SHP77 (cell line): ENCODE measurements around the gene TRPV4.
"Not testable (repeated sequence)": the region's sequence is repeated elsewhere in the genome, so short reads cannot be mapped to it uniquely, and the experiment has no call there.

Source experiments
- DNase-seq, 2 experiments: peaks; one replicate each; lab custom pipeline; 2025; lab: John Stamatoyannopoulos, UW

Gene TRPV4

DNA sequence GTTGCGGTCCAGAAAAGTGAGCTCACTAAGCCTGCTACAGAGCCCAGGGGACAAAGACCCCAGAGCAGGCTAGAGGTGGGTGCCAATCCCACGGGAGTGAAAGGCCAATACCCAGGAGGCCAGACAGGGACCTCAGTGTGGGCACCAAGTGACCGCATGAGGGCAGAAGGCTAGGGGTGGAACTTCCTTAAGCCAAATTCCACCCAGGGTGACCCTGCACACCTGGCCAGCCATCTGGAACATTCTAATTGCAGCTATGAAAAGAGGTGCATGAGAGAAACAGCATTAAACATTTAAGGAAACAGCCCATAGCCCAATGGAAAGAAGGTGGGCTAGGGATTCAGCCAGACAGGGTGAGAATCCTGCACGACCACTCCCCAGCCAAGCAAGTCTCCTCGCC lies 27.8 kb upstream of the TRPV4 start:
- no peak for DNase-seq

DNA sequence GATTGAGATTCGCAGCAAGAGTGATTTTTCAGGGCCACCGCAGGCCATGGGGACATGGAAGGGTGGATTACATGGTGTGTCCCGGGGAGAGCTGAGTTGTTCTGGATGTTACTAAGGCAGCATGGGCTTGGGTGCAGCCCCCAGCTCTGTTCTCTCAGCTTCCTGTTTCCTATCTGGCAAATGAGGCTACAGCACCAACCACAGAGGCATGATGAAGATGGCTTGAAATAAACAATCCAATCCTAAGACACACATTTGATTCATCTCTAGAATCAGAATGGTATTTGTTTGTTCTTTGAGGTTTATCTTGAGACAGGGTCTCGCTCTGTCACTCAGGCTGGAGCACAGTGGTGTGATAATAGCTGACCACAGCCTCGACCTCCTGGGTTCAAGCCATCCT lies 25.6 kb upstream of the TRPV4 start:
- no peak for DNase-seq

DNA sequence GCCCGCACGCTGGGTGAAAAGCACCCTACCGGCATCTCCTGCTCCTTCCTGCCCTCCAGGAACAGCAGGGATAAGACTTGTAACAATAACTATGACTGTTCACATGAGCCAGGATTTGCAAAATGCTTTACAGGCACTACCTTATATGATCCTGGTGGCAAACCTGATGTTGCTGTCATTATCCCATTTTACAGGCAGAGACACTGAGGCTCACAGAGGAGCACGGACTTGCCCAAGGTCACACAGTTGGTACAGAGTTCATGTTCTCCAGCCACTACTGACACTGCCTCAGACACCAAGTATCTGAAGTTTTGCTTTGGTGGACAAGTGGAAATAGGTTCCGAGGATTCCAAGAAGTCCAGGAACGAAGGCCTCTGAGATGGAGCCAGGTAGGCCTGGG lies 24.5 kb upstream of the TRPV4 start:
- DNase-seq, result no peak

- DNase-seq, result no peak
Observed at GRCh38 chr12:109855377-109855776, 22.2 kb upstream of the TRPV4 start.

GRCh38 chr12:109850518-109850917 lies 17.3 kb upstream of the TRPV4 start:
- not testable (repeated sequence) for DNase-seq

DNA sequence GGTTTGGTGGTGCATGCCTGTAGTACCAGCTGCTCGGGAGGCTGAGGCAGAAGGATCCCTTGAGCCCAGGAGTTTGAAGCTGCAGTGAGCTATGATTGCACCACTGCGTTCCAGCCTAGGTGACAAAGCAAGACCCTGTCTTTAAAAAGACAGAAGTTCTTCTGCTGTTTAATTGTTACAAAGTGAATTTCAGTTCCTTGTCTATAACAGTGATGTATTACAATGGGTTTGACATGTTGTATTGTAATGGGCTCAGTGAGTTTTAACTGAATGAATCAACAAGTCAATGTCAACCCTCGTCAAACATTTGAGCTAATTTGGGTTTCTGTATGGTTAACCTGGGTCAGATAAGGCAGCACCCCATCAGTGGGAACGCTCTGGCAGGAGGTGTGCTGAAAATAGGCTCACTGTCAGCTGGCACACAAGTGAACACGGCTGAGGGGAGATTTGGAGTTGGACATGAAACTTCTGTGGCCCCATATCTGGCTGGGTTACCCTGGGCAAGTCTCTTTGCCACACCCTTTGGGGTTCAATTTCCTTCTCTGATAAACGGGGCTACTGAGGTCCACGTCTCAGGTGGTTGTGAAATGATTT lies 14.0 kb upstream of the TRPV4 start:
- DNase-seq, result no peak

DNA sequence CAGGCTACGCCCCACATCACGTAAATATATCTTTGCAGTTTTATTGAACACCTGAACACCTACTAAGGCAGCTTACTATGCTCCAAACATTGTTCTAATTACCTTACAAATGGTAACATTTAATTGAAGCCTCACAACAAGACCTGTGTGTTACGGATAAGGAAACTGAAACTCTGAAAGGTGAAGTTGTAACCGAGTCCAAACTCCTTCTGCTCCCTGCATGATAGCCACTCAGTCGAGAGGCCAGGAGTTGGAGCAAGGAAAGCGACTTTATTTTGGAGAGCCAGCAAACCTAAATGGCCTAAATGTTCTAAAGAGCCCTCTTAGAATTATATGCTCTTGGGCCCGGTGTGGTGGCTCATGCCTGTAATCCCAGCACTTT lies 12.6 kb upstream of the TRPV4 start:
- DNase-seq, result no peak

DNA sequence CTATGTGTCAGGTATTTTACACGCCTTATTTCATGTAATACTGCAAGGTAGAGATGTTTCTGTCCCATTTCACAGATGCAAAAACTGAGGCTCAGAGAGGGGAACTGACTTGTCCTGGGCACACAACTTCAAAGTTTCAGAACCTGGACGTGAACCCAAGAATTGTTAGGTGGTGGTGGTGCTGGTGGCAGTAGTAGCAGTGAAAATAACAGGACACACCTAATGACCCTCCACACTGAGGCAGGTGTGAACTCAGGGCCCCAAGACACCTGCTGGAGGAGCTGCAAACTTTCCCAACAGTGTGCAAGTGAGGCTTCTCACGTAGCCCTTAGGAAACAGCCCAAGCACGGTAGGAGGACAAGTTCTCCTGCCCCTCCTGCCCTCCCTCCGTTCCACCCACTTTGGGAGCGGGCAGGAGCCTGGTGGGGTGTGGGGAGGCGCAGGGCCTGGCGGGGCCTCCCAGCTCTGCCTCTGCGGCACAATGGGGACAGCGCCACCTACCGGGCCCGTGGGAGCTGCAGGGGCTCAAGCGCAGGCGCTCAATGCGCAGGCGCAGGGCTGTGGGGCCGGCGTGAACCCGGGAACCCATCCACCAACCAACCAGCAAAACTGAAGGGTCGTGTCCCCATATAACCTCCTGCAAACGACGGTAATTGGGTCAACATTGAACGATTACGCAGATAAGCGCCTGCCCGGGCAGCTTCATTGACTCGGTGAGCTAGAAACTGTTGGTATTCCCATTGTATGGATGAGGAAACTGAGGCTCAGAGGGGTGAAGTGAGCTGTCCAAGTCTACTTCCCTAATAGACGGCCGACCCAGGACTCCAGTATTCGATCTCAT lies 12.0 kb upstream of the TRPV4 start:
- DNase-seq, result peak; percentile 62 to 79

DNA sequence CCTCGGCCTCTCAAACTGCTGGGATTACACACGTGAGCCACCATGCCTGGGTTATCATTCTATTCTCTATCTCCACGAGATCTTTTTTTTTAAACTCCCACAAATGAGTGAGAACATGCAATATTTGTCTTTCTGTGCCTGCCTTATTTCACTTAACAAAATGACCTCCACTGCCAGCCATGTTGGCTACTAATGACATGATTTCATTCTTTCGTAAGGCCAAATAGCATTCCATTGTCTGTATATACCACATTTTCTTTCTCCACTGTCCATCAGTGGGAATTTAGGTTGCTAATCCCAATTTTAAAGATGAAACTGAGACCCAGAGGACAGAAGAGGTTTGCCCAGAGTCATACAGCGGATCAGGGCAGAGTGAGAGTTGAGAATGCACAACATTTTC lies 10.9 kb upstream of the TRPV4 start:
- no peak for DNase-seq

- DNase-seq, result no peak
Observed at GRCh38 chr12:109842021-109842420, 8.8 kb upstream of the TRPV4 start.

DNA sequence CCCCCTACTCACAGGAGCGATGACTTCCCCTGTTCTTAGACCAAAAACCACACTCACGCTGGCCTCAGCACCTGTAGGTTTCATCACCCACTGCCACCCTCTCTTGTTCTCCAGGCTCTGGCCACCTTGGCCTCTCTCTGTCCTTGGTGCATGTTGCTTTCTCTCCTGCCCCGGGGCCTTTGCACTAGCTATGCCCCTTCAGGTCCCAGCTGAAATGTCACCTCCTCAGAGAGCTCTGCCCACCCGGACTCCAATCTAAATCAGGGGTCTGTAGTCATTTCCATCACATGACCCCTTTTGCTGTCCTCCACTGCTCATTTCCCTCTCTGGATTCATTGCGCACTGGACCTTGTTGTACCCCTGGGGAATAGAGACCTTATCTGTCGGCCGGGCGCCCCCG lies 8.2 kb upstream of the TRPV4 start:
- no peak for DNase-seq

- peak; percentile 53 to 55 for DNase-seq
Observed at GRCh38 chr12:109840305-109841074, 7.3 kb upstream of the TRPV4 start.

DNA sequence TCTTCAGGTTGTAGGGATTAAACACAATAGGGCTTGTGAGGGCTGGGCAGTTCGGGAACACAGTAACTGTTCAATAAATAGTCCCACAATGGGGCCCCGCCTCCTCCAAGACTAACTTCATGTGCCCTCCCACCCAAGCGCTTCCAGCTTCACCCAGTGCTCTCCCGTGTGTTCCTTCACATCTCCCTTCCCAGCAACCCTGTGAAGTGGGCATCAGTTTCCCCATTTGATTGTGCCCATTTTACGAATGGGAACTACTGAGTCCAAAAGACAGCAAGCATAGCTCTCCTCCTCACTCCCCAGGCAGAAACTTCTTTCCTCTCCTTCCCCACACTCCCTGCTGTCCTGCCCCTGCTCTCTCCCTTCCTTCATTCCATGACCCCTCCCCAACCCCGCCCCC lies 6.2 kb upstream of the TRPV4 start:
- no peak for DNase-seq

DNA sequence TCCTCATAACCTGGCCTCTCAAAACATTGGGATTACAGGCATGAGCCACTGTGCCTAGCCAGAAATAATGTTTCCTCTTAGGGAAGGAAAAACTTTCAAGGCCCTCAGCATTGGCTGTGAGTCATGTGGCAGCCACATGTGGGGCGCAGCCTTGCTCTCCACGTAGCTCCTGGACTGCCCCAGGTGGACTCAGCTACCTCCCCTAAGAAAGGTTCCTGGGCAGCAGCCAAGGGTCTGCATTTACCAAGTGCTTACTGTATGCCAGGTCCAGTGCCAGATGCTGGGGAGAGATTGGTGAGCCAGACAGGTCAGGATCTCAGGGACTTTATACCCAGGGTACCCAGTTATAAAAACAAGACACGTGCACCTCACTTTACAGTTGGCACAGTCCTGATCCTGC lies 3.7 kb upstream of the TRPV4 start:
- no peak for DNase-seq

DNA sequence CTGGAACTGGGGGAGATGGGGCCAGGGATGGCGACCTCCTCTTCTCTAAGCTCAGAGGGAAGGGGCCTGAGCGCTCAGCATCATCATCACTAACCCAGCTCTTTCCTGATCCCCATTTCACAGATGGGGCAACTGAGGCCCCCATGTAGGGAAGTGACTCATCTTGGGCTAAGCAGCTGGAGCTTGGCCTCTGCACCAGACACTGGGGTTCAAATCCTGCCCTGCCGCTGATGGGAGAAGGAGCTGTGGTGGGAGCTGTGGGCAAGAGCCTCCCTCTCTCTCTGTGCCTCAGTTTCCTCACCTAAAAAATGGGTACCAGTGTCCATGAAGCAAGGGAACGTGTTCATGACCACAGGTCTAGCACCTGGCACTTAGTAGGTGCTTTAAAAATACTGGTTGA lies 2.6 kb upstream of the TRPV4 start:
- no peak for DNase-seq

DNA sequence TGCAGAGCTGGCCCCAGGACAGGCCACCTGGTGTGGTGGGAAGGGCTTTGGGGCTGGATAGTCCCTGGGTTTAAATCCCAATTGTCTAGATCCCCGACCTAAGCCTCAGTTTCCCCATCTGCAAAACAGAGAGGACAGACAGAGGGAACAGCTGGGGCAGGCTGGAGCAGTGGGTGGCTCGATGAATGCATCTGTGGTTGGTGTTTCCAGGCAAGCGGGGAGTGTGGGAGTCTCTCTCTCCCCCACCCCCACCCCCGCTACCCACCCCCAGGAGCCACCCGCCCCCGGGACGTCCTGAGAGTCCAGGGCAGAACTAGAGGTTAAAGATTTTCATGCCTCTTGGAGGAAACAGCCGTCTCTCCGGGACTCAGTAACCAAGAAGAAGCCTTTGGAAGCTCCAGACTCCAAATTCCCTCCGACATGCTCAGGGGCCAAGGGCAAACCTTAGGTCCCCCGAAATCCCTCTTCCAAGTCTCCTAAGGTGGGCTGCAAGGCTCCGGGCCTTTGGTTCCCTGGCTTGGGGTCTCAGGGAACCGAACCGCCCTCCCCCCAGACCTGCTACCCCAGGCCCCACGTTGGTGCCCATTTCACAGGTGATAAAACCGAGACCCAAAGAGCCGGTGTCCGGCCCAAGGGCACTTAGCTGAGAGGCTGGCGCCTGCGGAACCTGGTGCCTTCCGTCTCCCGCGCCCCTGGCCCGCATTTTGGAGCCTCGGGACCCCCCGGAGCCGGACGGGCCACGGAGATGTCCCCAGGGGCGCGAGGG lies 474 bp downstream of the TRPV4 start:
- no peak for DNase-seq

DNA sequence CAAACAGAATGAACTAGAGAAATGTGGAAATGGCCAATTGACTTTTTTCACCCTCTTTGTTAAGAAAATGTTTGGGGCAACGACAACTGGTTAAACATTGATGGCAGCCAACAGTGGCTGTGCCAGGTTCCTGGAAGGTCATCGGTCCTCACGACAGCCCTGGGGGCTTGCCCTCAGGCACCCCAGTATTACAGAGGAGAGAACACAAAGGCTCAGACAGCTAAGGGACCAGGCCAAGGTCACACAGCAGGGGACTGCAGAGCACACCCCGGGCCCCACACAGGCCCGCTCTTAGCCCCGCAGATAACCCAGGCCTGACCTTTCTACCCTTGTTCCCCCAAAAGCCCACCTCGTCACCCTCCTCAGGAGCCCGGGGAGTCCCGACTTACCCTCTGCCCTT lies 1.3 kb downstream of the TRPV4 start:
- DNase-seq, result no peak

DNA sequence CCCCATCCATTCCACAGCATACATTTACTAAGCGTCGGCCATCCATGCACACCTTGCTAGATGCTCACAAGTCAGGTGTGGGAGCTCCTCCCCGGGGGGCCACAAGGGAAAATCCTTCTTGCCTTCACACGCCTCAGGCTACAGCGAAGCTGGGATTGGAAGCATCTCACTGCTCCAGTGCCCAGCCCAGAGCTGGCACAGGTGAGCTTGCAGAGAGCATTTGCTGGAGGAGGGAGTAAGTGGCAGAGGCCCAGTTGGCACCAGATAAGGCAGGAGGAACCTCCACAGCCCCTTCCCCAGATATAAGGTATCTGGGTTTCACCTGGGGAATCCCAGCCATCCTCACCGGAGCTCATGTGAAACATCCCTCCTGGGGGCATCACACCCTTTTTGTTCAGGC lies 1.8 kb downstream of the TRPV4 start:
- no peak for DNase-seq

DNA sequence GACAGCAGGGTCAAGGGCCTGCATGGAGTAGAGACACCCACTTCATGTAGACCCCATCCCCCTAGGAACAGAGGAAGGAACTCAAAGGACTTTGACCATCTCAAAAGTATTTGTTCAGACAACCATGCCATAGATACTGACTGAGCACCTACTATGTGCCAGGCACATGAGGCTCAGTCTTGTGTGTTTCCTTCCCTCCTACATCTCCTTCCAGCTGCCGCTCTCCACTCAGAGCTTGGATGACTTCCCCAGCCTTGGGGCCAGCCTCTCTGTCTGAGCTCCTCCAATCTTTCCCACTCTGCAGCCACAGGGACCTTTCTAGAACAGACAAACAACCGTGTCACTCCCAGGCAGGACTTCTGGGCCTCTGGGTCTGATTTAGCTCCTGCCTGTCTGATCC lies 2.5 kb downstream of the TRPV4 start:
- no peak for DNase-seq

DNA sequence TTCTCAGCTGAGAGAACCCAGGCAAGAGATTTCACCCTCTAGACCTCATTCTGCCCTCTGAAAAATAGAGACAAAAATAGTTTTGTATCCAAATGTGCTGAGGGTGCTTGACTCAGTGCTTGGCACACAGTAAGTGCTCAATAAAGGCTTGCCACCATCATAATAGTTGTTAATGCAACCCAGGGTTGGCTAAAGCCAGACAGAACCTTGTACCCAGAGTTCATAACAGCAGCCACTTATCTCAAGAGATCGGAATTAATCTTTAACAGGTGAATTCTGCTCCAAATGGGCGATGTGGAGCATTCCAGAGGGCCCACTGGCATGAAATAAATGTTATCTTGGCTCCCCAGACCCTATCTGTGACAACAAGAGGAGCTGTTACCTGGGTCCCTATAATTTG lies 2.9 kb downstream of the TRPV4 start:
- DNase-seq, result no peak

GRCh38 chr12:109829667-109830066 lies 3.5 kb downstream of the TRPV4 start:
- no peak for DNase-seq

DNA sequence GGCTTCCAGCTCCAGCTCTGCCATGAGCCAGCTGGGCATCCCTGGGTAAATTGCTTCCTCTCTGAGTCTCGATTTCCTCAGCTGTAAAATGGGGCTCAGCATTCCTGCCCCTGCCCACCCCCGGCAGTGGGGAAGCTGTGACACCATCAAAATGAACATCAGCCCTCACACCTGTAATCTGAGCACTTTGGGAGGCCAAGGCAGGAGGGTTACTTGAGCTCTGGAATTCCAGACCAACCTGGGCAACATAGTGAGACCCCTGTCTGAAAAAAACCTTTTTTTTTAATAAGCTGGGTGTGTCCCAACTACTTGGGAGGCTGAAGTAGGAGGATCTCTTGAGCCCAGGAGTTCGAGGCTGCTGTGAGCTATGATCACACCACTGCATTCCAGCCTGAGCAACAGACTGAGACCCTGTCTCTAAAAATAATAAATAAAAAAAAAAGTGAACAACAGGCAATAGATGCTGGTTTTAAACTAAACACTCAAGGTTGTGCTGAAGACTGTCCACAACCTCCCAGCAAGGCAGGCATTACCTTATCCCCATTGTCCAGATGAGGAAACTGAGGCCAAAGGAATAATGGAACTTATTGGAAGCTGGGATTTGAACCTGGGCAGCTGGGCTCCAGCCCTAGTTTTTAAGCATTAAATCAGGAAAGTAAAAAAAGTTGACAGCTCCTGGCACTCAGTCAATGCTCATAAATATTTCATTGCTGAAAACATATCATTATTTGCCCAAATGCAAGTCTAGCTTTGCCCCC lies 4.3 kb downstream of the TRPV4 start:
- DNase-seq, result no peak
